GM19043 (cell line): ENCODE data around the gene CDC42BPB.
"Not testable (repeated sequence)": the region's sequence is repeated elsewhere in the genome, so short reads cannot be mapped to it uniquely, and the experiment has no call there.

Source experiments
- ATAC-seq: cut with Tn5 transposase; IDR thresholded peaks from one replicate; pipeline ENCODE4 v1.9.1; 2021; ENCODE audit warnings: low read depth; ENCODE audit not compliant: unreplicated experiment

Gene CDC42BPB

DNA sequence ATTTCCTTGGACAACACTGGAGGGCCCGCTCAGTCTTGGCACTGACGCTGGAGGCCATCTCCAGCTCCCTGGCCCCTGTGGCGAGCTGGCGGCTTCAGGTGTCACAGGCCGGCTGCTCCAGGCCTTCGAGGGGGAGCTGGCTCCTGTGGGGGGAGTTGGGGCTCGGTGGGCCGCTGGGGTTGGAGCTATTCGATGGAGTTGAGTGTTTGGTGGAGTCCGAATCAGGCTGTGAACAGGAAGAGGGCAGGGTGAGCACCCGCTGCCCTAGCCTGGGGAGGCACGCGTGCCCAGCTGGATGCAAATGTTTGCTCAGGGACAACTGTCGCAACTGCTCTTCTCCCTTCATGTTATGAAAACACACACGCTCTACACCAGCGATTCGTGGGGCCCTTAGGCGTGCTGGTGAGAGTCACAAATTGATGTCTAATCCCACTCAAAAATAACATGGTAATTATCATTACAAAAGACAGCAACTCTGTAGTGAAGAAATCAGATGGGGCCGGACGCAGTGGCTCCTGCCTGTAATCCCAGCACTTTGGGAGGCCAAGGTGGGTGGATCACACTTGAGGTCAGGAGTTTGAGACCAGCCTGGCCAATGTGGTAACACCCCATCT, 123.6 kb downstream of the CDC42BPB start:
- no peak for ATAC-seq

DNA sequence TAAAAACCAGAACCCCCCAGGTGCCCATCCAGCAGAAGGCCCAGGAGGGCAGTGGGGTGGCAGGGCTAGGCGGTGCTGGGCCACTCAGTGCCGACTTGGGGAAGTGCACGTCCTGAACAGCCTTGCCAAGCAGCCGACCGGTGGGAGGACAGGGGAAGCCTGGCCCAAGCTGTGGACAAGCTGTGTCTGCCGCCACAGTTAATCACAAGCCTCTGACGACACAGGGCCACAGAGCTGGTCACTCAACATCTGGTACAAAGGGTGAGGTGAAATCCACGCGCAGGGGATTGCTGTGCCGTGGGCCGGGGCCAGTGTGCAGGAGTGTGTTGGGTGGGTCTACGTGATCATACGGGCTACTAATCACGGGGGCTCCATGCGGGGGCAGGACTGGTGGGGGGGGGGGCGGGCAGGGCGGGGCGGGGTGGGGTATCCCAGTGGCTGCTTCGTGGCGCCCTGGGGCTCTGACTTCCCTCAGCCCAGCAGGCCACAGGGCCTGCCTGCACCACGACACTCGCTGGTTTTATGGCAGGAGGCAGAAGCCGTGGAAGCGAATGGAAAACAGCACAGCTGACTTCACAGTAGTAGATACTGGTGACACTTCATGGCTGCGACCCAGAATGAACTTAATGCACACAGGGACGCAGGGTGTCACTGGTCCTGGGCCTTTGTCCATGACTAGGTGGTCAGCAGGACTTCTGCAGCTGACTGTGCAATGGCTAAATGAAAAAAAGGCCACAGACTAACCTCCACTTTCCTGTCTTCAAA, 124.7 kb downstream of the CDC42BPB start:
- ATAC-seq = no peak

DNA sequence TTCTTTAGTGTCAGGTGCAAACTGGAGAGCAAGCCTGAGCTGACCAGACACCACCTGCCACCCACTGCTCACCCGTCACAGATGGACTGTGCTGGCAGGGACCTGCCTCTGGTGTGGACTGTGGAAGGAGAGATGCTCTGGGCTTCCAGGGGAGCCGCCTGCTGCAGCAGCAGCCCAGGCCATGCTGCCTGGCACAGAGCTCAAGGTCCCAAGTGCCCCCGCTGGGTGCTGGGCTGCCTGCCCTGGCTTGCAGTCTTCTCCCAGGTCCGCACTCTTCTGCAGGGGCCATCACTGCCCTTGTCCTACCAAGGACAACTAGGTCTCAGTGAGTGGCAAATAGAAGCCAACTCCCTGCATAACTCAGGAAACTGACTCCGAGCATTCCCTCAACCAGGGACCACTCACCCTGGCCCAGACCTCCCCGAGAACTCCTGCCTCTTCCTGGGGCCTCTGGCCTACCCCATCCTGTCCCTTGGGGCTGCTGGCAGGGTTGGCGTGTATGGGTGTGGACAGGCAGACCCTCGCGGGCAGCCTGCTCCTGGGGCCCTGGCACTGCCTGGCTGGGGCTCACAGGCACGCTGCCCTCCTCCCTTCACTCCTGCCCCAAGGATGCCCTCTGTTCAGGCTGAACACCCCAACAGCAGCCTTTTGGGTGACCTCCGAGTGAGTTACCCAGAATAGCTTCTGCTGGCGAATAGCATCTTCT, 125.6 kb downstream of the CDC42BPB start:
- no peak for ATAC-seq

DNA sequence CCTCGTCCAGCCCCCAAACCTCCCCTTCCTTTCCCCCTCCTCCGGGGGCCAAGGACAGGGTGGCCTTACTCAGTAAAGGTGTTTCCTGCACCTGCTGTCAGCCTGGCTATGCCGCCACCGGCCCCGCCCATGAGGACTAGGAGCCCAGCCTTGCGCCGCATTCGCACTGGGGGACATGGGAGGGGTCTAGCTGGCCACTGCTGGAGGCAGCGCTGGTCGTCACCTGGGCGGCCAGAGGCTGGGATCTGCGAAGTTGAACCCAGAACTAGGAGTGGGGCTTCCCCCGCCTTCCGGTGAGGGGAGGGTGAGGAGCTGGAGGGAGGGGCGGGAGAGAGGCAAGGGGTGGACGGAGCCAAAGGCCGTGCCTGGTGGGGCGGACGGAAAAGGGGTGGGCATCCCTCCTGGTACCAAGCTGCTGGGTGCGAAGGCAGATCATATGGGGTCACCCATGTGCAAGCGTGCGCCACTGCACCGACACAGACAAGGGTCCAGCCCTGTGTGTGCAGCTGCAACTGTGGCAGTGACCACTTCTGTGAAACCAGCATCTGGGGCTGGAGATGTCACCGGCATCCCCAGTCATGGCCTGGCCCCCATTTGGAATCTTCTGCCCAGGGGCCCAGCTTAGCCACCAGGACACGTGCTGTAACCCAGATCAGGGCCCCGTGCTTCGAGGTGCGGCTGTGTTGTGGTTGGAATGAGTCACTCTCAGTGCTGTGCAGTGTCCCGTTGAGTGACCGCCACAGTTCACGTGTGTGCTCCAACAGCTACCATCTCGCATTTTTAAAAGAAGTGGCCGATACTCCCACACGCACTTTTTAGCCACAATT, 126.4 kb downstream of the CDC42BPB start:
- no peak for ATAC-seq

DNA sequence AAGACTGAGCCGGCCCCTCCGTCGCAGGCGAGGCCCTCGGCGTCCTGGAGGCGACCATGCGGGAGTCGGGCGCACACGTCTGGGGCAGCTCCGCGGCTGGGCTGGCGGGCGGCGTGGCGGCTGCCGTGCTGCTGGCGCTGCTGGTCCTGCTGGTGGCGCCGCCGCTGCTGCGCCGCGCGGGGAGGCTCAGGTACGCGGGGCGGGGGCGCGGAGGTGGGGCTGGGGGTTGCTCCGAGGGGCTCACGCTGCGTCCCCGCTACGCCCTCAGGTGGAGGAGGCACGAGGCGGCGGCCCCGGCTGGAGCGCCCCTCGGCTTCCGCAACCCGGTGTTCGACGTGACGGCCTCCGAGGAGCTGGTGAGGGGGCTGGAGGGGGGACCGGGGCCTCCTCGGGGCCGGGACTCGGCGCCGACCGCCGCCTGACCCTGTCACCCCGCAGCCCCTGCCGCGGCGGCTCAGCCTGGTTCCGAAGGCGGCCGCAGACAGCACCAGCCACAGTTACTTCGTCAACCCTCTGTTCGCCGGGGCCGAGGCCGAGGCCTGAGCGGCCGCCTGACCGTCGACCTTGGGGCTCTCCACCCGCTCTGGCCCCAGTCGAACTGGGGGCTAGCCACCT, 127.1 kb downstream of the CDC42BPB start:
- ATAC-seq = no peak

DNA sequence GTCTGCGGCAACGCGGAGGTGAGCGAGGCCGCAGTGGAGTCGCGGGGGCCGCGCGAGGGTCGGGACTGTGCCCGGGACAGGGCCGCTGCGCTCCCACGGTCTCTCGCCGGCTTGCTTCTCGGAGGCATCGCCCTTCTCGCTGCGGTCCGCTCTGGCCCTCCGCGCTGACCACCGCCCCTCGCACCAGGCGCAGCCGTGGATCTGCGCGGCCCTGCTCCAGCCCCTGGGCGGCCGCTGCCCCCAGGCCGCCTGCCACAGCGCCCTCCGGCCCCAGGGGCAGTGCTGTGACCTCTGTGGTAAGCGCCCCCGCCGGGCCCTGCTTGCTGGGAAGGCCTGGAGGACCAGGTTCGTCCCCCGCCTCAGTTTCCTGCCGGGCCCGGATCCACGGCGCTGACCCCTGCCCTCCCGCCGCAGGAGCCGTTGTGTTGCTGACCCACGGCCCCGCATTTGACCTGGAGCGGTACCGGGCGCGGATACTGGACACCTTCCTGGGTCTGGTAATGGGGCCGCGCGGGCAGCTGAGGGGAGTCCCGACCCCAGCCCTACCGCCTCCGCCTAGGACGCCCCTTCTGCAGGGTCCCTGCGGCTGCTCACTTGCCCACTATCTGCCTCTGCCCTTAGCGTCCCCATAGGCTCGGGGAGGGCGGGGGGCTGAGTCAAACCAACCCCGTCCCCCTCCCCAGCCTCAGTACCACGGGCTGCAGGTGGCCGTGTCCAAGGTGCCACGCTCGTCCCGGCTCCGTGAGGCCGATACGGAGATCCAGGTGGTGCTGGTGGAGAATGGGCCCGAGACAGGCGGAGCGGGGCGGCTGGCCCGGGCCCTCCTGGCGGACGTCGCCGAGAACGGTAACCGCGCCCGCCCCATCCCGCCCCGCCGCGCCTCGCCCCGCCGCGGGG, 127.9 kb downstream of the CDC42BPB start:
- ATAC-seq = no peak

DNA sequence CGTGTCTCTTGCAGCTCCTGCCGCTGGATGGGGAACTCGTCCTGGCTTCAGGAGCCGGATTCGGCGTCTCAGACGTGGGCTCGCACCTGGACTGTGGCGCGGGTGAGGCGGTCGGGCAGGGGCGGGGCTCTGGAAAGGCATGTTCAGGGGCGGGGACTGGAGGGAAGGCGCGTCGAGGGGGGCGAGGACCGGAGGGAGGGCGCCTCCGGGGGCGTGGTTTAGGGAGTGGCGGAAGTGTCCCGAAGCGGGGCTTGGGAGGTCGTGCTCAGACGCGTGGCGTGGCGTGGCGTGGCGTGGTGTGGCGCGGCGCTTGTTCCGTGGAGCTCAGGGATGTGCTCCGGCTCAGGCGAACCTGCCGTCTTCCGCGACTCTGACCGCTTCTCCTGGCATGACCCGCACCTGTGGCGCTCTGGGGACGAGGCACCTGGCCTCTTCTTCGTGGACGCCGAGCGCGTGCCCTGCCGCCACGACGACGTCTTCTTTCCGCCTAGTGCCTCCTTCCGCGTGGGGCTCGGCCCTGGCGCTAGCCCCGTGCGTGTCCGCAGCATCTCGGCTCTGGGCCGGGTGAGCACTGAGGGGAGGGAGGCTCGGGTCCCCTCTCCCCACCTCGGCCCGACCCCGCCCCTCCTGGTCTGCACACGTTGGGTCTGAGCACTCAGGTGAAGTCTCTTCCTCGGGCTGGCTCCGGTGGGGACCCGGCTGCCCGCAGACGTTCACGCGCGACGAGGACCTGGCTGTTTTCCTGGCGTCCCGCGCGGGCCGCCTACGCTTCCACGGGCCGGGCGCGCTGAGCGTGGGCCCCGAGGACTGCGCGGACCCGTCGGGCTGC, 128.7 kb downstream of the CDC42BPB start:
- ATAC-seq = peak; percentile 58

DNA sequence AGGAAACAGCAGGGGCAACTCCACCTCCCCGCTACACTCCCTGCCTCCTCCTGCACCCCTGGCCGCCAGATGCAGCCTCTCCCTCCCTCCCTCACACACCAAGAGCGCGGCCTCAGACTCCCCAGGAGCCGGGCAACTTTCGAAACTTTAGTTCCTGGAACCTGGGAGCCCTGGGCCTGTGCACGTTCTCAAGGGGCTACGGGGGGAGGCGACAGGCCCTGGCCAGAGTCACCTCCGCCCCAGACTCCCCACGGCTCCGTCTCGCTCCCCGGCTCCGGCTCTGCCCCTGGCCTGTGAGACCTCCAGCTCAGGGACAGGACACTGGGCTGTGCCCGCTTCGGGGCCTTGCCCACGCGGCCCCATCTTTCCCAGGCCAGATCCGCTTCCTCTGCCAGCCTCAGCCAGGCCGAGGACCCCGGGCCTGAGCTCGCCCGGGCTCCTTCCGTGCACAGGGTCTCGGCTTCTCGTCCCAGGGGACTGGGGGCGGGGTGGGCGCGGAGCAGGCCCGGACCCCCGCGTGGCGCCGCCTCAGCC, 129.4 kb downstream of the CDC42BPB start:
- no peak for ATAC-seq

DNA sequence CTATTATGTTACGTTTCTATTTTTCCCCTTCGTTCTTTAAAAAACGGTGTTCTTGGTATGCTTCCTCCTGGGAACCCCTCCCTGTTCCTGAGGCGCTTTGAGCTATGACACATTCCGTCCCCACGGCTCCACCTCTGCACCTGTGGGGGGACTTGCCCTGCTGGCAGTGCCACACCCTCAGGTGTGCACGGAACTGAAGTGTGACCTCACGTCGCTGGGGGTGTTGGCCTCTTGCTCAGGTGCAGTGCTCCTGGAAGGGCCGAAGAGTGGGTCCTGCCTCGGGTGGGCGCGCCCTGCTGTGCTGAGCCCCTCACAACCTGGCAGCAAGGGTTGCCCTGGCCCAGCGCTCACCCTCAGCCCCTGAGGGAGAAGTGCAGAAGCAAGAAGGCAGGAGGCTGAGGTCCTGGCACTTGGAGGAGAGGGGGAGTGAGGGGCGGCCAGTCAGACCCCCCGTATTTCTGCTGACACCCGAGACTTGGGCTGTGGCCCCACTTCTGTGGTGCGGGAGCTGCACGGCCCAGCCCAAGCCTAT, 129.9 kb downstream of the CDC42BPB start:
- ATAC-seq = no peak

DNA sequence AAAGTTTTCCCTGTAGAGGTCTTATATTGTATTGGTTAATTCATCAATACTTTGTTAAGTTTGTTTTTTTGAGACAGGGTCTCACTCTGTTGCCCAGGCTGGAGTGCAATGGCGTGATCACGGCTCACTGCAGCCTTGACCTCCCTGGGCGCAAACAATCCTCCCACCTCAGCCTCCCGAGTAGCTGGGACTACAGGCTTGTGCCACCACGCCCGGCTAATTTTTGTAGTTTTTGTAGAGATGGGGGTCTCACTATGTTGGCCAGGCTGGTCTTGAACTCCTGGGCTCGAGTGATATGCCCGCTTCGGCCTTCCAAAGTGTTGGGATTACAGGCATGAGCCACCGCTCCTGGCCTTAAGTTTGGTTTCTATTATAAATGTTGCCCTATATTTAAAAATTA, 130.5 kb downstream of the CDC42BPB start:
- ATAC-seq = not testable (repeated sequence)

DNA sequence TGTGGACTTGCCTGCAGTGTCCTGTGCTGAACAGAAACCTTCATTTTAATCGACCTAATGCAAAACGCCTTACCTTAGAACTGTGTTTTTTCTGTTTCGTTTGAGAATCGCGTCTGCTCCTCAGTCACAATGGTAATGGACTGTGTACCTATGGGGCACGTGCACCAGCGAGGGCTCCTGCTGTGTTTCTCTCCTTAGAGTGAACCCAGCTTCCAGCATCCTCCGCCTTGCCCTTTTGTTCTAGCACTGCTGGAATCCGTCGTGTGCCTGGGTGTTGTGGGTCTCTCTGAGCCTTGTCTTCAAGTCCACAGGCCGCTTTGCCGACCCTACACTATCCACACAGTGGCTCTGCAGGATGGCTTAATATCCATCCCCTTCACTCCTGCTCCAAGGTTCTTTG, 131.2 kb downstream of the CDC42BPB start:
- no peak for ATAC-seq

DNA sequence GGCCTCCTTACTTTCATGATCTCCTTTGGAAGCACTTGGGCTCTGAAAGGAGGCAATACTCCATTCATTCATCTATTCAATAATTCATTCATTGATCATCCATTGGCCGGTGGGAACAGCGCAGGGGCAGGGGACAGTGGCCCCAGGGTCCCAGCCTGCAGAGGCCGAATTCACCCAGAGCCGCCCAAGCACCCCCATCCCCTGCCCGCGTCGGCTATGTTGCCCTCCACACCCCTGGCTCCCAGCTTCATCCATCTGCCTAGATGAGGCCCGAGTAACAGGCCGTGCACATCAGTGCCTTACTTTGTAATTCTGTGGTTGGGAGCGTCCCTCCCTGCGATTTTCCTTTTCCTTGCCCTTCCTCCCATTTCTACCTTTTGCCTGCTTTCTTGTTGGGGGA, 131.7 kb downstream of the CDC42BPB start:
- ATAC-seq = no peak

DNA sequence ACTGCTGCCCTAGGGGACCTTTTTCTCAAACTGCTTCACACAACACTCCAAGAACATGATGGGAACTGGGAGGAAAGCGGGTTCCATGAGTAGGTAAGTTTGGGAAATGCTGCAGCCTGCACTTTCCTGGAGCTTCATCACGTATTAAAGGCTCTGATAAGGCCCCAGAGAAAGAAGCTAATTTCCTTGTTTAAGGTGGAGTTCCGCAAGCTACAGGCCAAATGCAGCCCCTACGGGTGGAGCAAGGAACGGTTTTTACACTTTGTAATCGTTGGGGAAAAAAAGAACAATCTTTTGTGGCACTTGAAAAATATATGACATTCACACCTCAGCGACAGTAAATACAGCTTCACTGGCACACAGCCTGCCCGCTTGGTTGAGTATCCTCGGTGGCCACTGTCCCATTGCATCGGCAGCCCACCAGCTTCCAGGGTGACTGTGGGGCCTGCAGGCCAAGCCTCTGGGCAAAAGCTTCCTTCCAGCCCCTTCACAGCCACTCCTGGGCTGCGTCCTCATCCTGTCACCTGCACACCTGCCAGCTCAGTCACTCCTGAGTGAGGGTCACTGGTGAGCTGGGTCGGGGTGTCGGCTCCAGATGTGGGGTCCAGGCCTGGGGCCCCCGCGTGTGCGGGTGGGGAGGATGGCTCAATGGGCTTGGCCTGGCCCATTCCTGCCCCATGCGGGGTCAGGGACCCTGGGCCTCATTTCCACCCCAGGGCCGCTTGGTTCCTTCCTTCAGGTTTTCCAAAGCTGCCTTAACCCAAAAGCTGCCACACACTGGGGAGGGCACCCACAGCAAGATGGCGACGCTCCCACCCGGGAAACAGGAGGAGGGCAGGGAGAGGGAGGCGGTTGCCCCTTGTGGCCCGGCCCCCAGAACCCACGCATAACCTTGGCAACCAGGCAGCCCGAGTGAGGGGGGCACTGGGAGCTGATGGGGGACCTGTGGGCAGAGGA, 132.4 kb downstream of the CDC42BPB start:
- ATAC-seq = no peak

DNA sequence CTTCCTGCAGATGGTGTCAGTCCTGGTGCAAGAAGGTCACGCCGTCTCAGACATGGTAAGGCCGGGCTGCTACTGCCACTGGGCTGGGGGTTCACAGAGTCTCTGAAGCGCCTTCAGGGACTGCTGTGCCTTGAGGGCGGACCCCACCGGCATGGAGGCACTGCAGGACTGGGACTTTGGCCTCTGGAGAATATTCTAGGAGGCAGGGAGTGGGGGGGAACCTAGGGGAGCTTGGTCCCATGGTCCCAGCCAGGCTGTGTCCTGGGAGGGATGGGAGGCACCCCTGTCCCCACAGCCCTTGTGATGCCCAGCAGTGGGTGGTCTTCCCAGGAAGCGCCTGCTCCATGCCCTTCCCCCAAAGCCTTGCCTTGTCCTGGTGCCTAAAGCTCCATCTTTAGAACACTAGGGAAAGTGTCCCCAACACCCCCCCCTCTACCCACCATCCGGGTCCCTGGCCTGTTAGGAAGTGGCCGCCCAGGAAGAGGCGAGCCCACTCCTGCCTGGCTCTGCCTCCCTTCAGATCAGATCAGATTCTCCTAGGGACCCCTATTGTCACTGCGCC, 133.3 kb downstream of the CDC42BPB start:
- no peak for ATAC-seq

DNA sequence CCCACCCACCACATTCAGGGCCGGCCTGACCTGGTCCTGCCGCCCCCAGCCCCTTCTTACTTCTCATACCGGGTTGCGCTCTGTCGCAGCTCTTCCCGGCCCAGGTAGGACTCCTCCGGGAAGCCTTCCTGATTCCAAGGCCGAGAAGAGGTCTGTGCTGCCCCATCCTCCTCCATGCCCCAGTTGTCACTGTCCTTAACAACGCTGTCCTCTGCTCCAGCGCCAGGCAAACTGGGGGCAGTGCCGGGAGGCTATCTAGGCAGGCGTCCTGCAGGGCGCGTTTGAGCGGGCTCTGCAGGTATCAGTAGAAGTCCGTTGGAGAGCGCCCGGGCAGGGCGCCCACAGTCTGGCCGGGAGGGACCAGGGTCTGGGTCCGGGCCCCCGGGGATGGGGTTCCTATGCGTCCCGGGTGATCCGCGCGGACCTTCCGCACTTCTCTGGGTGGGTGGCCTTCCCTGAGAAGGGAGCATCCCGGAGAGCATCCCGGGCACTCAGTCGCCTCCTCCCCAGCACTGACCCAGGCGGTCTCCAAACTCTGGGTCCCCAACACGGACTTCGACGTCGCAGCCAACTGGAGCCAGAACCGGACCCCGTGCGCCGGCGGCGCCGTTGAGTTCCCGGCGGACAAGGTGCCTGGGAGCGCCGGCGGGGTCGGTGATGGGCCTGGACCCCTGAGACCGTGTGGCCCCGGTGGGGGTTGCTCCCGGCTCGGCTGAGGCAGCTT, 134.0 kb downstream of the CDC42BPB start:
- ATAC-seq = no peak
